HG02588 (cell line): ENCODE data around the gene DPP9.

Source experiments
- ATAC-seq: cut with Tn5 transposase; IDR thresholded peaks from one replicate; pipeline ENCODE4 v1.9.1; 2021; ENCODE audit warnings: mild to moderate bottlenecking, moderate library complexity; ENCODE audit not compliant: unreplicated experiment

The DPP9 gene

DNA sequence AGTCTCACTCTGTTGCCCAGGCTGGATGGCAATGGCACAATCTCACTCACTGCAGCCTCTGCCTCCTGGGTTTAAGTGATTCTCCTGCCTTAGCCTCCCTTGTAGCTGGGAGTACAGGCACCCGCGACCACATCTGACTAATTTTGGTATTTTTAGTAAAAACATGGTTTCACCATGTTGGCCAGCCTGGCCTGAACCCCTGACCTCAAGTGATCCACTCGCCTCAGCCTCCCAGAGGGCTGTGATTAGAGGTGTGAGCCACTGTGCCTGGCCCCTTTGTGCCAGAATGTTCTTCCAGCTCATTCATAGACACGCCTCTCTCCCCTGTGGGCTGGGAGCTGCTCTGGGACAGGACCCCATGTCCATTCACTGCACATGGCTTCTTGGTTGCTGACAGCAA lies 62.6 kb downstream of the DPP9 start:
- no peak for ATAC-seq

DNA sequence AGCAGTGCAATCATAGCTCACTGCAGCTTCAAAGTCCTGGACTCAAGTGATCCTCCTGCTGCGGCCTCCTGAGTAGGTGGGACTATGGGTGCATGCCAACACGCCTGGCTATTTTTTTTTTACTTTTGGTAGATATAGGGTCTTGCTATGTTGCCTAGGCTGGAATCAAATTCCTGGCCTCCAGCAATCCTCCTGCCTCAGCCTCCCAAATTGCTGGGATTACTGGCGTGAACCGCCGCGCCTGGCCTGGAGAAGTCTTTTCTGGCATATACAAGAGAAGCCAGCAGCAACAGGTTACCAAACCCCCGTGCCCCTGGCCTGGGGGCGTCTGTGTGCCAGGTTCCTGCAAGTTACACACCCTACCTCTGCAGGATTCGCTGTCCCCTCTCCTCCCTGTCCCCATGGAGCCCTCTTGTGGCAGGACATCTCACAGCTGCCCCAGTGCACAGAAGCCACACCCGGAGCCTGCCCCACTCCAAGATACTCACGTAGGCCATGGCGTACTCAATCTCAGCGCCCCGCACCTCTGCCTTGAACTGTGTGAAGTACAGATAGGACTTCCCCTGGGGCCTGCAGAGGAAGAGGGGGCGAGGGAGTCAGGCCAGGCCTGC lies 63.4 kb downstream of the DPP9 start:
- ATAC-seq = no peak

DNA sequence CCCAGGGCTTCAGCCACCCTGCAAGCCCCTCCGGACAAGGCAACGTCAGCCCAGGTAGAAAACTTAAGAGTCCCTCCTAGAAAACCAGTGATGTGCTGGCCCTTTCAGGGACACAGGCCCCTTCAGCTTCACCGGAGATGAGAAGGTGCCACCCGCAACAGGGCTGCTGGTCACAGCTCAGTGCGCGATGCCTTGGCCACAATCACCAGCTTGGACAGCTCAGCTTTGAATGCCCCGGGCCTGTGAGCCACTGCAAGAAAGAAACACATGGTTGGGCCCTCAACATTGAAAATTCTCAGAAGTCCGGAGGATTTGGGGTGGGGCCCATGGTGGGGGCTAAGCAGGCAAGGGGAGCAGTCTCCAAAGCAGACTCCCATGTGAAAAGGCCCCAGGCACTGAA lies 65.8 kb downstream of the DPP9 start:
- ATAC-seq = no peak

DNA sequence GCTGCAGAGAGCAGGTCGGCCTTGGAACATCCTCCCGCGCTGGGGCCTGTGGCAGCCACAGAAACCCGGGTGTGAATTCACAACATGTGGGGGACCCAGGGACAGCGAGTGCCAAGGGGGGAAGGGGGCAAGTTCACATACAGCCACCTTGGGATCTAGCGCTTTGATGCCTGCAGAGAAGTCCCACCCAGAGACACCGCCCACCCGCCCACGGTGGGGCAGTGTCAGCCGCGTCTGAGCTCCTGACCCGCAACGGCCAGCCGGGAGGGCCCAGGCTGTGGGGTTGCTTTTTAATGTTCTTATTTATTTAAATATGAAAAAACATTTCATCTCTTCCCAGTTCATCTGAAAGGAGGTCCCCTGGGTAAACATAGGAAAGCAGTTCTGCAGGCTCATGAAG lies 66.4 kb downstream of the DPP9 start:
- ATAC-seq = no peak

DNA sequence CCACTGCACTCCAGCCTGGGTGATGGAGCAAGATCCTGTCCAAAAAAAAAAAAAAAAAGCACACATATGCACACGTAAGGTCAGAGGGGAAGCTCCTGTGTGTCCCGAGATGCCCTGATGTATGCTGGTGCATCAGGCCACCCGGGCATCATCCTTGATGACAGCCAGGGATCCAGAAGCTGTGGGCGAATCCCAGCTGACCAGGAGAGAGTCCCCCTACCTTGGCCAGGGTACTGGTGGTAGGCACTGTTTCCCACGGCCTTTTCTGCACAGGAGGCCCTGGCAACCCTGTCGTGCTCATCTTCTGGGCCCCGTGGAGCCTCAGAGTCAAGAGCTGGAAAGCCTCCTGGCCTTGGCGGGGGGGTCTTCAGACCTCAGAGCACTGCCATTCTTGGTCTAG lies 67.5 kb downstream of the DPP9 start:
- ATAC-seq = no peak

DNA sequence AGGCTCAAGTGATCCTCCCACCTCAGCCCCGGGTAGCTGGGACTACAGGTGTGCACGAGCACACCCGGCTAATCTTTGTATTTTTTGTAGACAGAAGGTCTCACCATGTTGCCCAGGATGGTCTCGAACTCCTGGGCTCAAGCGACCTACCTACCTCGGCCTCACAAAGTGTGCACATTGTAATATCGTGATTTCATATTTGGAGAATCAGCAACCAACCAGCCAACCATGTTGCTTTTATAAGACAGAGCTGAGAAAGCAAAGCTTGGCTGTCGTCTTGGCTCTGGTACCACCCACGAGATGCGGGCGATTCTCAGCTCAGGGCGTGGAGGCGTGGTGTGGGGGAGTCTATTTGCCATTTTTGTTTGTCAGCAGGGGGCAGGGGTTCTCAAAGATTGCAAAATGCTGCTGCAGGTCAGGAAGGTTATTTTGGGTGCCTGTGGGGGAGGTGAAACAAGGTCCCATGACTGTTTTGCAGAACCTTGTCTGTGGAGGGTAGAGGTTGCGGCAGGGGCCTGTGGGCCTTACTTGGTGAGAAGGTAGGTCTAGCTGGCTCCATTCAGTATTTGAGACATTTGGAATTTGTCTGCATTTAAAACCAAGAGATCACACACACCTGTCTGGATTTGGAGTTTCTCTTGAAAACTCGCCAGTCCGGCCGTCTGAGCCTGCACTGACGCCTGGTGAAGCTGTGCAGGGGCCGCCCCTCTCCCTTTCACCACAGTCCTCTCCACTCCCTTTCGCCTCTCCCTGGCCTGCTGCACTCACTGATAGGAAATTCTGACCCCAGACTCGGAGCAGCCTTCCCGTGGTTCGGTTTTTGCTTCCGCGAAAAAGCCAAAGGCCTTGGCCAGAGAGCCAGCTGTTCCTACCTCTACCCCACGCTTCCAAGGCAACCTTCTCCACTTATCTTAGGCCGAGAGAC lies 68.9 kb downstream of the DPP9 start:
- ATAC-seq = no peak

DNA sequence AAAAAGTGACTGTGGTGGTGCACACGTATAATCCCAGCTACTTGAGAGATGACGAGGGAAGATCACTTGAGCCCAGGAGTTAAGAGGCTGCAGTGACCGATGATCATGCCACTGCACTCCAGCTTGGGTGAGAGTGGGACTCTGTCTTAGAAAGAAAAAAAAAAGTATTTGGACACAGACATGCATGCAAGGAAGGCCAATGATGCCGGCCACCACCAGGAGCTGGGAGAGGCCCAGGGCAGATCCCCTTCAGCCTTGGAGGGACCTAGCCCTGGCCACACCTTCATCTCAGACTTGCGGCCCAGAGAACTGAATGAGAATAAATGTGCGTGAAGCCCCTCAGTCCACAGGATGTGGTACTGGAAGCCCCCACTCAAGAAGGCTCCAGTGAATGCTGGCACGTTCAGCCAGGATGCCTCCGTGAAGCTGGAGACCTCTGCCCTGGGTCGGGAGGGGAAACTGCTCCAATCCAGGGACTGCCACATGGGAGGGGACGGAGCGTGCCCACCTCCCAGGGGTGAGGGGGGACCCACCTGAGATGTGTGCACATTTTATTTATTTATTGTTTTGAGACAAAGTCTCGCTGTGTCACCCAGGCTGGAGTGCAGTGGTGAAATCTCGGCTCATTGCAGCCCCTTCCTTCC lies 69.7 kb downstream of the DPP9 start:
- ATAC-seq = no peak

DNA sequence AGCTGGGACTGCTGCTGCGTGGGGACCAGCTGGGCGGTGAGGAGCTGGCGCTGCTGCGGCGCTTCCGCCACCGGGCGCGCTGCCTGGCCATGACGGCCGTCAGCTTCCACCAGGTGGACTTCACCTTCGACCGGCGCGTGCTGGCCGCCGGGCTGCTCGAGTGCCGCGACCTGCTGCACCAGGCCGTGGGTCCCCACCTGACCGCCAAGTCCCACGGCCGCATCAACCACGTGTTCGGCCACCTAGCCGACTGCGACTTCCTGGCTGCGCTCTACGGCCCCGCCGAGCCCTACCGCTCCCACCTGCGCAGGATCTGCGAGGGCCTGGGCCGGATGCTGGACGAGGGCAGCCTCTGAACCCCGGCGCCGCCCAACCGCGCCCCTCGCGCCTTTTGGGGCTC lies 71.6 kb downstream of the DPP9 start:
- no peak for ATAC-seq

DNA sequence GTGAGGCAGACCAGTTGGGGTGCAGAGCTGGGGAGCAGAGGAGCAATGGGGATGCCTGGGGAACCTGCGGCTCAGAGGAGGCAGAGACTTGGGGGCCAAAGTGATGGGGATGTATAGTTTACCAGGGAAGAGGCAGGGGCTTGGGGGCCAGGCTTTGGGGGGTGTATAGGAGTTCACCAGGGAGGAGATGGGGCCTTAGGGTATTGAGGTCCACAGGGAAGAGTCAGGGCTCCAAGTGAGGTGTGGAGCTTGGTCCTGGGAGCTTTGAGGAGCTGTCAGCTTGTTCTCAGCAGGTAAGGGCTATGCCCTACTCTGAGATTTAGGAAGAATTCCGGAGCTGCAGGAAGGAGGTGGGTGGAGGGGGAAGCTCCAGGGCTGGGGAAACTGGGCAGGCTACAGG lies 73.5 kb downstream of the DPP9 start:
- ATAC-seq = no peak

DNA sequence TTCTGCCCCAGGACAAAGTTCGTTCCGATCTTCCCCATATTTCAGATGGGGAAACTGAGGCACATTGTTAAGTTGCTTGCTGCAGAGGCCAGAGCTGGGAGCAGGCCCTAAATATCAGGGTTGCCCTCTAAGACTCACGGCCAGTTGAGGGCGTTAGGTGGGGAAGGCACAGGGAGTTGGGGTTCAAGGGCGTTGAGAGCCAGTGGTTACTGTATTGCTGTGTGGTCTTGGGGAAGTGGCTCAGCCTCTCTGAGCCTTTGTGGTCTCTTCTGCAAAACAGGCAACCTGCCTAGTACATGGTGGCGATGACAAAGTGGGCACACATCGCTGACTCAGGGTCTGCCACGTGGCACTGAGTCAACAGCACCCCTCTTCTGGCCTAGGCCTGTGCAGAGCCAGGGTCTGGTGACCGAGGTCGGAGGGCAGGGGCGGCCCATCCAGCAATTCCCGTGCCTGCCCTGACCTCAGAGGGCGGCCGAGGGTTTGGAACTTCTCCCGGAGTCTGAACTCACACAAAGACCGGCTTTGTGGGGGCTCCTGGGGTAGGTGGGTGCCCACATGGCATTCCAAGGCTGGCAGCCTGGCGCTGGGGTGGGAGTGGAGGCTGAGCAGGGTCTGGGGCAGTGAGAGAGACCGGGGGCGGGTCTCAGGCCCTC lies 74.1 kb downstream of the DPP9 start:
- no peak for ATAC-seq

DNA sequence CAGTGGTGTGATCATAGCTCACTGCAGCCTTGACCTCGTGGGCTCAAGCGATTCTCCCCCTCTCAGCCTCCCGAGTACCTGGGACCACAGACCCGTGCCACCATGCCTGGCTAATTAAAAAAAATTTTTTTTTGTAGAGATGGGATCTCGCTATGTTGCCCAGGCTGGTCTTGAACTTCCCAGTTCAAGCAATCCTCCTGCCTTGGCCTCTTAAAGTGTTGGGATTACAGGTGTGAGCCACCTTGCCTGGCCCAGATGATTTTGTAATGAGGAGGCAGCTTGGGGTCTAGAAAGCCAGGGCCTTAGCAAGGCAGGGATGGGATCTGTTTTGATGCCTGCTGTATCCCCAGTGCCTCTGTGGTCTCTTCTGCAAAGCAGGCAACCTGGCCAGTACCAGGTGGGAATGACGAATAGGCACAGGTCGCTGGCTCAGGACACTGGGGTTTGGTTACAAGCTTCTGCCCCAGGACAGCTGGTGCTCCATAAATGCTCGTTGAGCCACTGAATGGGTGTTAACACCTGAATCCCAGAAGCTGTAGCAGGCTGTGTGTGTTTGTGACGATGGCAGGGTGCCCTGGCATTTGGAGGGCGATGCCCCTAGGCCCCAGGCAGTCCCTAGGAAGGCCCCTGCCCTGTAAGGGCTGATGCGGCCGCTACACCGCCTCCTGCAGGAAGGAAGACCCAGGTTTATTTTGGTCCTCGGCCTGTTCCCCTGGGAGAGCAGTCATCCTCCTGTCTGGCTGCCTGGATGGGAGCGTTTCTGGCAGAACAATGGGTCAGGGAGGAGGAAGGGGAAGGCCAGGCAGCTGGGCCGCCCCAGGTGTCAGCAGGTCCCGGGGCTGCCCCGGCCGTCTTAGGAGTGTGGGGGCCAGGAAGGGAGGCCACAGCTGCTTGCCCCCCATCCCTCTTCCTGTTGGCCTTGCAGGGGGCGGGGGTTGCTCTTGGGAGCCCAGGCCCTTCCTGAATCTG lies 75.7 kb downstream of the DPP9 start:
- no peak for ATAC-seq

DNA sequence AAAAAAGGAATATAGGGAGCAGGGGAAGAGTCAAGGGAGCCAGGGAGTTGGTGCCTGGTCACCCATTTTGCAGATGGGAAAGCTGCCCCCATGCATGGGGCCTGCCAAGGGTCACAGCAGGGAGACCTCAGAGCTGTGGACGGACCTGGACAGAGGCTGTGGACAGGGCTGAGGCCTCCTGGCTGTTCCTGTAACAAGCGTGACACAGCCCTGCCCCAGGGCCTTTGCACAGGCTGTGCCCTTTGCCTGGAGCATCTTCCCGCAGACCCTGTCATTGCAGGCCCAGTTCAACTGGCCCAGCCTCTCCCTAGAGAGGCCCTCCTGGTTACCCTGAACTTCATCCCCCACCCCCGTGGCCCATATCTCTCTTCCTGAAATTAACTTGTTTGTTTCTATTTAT lies 77.9 kb downstream of the DPP9 start:
- ATAC-seq = no peak

DNA sequence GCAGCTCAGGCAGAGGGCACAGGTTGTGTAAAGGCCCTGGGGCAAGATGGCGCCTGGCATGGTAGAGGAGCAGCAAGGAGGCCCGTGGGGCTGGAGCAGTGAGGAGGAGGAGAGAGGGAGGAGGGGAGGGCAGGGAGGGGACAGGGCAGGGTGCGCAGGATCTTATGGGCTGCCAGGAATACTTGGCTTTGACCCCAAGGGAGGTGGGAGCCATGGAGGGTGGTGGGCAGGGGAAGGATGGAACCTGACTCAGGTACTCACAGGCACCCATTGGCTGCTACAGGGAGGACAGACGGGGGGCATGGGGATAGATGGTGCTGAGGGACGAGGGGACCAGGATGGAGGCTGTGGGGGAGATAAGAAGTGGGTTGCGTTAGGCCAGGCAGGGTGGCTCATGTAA lies 81.0 kb downstream of the DPP9 start:
- ATAC-seq = no peak

DNA sequence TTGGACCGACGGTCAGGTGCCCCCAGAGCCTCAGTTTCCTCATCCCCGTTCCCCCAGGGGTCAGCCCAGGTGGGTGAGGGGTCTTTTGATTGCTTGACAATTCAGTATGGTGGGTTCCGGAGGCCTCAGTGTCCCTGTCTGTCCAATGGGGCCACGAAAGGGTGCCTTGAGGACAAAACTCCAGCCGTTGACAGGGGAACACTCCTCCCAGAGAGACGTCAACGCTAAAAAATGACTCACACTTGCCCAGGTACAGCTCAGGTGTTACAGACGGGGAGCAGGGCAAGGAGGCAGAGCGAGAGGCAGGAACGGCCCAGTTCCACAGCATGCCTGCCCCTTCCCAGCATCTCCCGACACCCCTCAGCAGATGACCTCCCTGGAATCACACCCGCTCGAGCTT lies 82.5 kb downstream of the DPP9 start:
- no peak for ATAC-seq

DNA sequence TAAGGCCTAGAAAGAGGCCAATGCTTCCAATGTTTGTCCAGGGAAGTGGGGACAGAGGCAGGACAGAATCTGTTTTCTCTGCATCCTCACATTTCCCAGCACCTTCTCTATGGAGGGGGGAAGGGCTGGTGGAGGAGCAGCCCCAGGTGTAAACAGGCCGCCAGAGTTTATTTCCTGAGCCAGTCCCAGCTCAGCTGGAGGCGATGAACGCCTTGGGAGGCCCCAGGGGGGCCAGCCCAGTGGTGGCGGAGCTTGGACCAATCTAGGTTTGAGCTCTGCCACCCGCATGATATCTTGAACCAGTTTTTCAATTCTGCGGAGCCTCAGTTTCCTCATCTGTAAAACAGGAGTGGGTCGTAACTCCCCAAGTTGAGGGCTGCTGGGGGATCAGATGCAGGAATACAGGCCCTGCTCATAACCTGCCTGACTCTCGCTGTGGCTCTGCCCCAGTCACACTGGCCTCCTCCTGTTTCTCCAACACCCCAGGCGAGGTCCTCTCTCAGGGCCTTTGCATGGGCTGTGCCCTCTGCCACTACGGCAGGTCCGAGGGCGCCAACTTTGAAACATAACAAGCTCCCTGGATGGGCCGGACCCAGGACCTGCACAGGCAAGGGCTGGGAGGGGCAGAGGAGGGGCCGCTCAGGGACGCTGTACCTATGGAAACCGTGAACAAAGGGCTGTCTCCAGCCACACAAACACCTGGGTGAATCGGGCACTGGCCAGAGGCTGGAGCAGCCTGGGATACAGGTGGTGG lies 83.2 kb downstream of the DPP9 start:
- ATAC-seq = no peak

DNA sequence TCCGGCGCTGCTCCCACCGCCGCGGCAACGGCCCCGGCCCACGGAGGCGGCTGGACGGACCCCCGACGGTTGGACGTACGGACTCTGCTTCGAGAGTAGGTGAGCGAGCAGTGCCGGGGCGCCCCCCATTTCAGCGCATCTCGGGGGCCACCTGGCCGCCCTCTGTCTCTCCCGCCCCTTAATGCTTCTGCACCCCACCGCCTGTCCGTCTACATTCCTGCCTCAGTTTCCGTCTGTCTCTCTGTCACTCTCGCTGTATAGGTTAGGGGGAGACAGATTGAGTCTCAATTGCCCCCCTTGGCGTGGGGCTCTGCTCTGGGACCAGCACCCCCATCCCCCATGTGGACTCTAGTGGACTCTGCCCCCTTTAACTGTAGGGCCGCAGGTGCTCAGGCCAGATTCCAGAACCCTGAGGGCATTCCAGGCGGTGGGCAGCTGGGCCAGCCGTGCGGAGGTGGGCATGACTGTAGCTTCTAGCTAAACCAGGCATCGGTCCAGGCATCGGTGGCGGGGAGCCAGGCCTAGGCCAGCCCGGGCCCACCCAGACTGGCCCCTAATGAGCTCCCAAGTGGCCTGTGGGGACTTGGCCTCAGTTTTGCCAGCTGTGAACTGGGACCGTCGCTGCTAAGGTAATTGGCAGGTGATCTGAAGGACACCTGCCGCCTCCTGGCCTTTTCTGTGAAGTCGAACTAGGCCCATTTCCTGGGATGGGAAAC lies 84.0 kb downstream of the DPP9 start:
- ATAC-seq = no peak

DNA sequence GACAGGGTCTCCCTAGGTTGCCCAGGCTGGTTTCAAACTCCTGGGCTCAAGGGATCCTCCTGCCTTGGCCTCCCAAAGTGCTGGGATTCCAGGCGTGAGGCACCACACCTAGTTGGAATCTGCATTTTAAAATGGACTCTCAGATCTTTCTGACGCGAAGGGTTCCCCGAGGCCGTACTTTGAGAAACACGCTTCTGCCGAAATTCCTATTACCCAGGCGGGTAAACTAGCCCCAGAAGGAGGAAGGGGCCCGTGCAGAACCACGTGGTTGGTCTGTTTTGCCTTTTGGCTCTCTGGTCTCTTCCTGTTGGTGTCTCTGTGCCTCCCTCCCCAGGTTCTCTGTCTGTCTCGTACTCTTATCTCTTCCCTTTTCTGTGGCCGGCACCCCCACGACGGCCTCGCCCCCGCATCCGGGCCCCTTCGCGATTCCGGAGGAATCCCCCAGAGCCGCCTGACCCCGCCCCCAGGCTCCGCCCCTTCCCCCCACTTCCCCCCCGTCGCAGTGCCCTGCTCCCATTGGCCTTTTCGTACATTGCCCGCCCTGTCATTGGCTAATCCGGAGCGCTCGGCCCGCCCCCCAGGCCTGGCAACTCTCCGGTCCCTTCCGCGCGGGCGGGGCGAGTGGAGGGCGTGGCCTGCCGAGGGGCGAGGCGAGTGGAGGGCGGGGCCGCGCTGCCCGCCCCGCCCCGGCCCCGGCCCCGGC lies 84.7 kb downstream of the DPP9 start, which contains the start of gene TNFAIP8L1:
Gene TNFAIP8L1, plus strand, starts transcription at position 689 of the 703 bp plus-strand sequence. CDS start 12,354 bp downstream, outside the sequence.
- ATAC-seq = peak; percentile 75

DNA sequence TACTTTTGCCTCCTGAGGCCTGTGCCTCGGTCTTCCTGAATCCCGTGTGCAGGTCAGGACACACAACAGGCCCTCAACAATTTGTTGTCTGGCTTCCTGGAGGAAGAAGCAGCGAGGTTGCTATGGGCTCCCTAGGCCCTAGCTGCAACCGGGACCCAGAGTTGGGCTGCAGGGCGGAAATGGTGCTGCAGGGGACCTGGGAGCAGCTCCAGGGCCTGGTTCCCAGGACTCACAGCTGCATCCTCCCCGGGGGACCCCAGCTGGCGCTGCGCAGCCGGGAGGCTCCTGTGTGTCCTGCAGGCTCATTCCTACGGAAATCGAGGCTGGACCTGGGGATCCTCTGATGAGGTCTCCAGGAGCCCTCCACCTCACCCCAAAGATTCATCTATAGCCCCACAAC lies 85.3 kb downstream of the DPP9 start:
- ATAC-seq = no peak
